Activated naive CD4-positive, alpha-beta T cell treated with anti-CD3 and anti-CD28 coated beads, Interleukin-2, amount 50 U/mL, for 24 hours (primary cell): Measurements from ENCODE around the gene ALG13.
"Not testable (repeated sequence)": the region's sequence is repeated elsewhere in the genome, so short reads cannot be mapped to it uniquely, and the experiment has no call there.

ENCODE experiments used
- H3K27ac Mint-ChIP-seq: one replicate; pipeline ENCODE4 v1.8.0; 2021; ENCODE audit warnings: mild to moderate bottlenecking, mixed read lengths
- H3K27me3 Mint-ChIP-seq: one replicate; pipeline ENCODE4 v1.8.0; 2021; ENCODE audit warnings: mixed read lengths
- H3K36me3 Mint-ChIP-seq: one replicate; pipeline ENCODE4 v1.8.0; 2021; ENCODE audit warnings: mixed read lengths
- H3K4me1 Mint-ChIP-seq: one replicate; pipeline ENCODE4 v1.8.0; 2021; ENCODE audit warnings: mixed read lengths
- H3K4me3 Mint-ChIP-seq: one replicate; pipeline ENCODE4 v1.8.0; 2021; ENCODE audit warnings: mild to moderate bottlenecking, mixed read lengths
- H3K9me3 Mint-ChIP-seq: one replicate; pipeline ENCODE4 v1.8.0; 2021; ENCODE audit warnings: mixed read lengths

ALG13 gene

DNA sequence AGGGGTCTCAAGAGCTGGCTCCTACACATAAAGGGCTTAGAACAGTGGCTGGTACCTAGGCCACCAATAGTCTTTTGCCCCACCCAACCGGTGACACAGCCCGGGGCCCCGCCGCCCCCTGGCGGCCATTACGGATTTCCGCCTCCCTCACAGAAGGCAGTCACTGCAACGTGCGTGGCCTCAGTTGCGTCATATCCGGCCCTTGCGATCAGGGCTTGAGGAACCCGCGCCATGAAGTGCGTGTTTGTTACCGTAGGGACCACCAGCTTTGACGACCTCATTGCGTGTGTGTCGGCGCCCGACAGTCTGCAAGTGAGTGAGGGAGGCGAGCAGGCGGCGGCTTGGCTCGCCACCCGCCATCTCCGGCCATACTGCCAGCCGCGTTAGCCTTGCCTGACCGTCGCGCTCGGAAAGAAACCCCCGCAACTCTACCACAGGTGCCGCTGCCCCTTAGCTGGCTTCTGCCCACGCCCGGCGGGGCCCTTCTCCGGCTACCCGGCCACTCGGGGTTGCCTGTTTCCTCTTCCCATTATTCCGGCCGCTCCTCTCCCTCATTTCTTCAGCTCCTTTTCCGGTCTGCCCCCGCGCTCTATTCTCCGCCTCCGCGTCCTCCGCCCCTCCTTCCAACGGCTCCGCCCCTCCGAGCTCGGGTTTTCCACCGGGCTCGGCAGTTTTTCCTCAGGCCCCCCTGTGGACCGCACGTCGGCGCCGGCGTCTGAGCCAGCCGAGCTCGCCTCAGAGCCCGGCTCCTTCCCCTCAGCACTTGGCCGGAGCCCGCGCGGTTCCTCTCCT is at the start of gene ALG13:
Gene ALG13 (plus strand): TSS at position 183 of the 792 bp plus-strand sequence. CDS start 49 bp downstream, at position 232.
- H3K9me3 Mint-ChIP-seq: no peaks in the 10 kb centered on the region
- H3K27me3 Mint-ChIP-seq: no peaks in the 10 kb centered on the region
- peak within 1 kb of the TSS; percentile 98 for H3K27ac Mint-ChIP-seq
- peaks cover 32% of the 10 kb centered on the region for H3K4me1 Mint-ChIP-seq
- H3K4me3 Mint-ChIP-seq: peak within 1 kb of the TSS; percentile 92
- H3K36me3 Mint-ChIP-seq: peaks cover 12% of the 10 kb centered on the region

DNA sequence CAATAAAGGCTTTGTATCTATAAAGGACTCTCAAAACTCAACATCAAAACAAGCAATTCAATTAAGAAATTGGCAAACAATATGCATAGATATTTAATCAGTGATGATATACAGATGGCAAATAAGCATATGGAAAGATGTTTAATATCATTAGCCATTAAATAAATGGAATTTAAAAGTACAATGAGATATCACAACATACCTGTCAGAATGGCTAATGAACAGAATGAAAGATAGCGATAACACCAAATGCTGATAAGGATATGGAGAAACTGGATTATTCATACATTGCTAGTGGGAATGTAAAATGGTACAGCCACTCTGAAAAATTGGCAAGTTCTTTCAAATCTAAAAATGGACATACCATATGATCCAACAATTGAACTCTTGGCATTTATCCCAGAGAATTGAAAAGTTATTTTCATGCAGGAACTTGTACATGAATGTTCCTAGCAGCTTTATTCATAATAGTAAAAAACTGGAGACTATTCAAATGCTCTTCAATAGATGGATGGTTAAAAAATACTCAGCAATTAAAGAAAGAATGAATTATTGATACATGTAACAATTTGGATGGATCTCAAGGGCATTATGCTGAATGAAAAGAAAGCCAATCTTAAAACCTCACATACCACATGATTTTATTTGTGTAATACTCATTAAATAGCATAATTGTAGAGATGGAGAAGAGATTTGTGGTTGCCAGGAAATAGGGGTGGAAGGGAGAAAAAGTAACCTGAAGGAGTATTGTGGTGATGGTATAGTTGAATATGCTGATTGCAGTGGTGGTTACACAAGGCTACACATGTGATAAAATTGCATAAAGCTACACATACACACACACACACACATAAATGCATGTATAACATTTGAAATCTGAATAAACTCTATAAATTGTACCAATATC is 45.9 kb upstream of the ALG13 start:
- no peaks in the 10 kb centered on the region for H3K27me3 Mint-ChIP-seq
- no peak overlapping the region for H3K4me3 Mint-ChIP-seq
- no peaks in the 10 kb centered on the region for H3K36me3 Mint-ChIP-seq
- H3K9me3 Mint-ChIP-seq: no peaks in the 10 kb centered on the region
- H3K27ac Mint-ChIP-seq: no peak overlapping the region
- H3K4me1 Mint-ChIP-seq: no peaks in the 10 kb centered on the region

GRCh38 chrX:111641969-111642368 is 39.0 kb upstream of the ALG13 start:
- Mint-ChIP-seq H3K27me3 (no peaks in the 10 kb centered on the region), H3K9me3 (no peaks in the 10 kb centered on the region), H3K4me3 (no peak overlapping the region), H3K36me3 (no peaks in the 10 kb centered on the region), H3K4me1 (no peaks in the 10 kb centered on the region), H3K27ac (no peak overlapping the region)

DNA sequence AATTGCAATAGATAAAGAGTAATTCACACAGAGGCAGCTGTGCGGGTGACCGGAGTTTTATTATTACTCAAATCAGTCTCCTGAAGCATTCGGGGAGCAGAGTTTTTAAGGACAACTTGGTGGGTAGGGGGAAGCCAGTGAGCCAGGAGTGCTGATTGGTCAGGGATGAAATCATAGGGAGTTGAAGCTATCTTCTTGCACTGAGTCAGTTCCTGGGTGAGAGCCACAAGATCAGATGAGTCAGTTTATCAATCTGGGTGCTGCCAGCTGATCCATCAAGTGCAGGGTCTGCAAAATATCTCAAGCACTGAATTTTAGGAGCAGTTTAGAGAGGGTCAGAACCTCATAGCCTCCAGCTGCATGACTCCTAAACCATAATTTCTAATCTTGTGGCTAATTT is 35.8 kb upstream of the ALG13 start:
- not testable (repeated sequence) for H3K27me3 Mint-ChIP-seq, H3K27ac Mint-ChIP-seq, H3K9me3 Mint-ChIP-seq, H3K4me3 Mint-ChIP-seq, H3K4me1 Mint-ChIP-seq, H3K36me3 Mint-ChIP-seq

DNA sequence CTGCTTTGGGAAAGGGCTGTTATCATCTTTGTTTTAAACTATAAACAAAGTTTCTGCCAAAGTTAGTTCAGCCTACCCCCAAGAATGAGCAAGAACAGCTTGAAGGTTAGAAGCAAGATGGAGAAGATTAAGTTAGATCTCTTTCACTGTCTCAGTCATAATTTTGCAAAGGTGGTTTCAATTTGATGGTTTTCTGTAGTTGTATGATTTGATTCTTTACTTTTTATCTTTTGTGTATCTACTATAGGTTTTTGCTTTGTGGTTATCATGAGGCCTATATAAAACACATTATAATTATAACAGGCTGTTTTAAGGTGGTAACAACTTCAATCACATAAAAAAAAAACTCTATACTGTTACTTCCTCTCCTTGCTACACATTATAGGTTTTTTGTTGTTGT is 35.4 kb upstream of the ALG13 start:
- H3K27ac Mint-ChIP-seq: no peak overlapping the region
- no peaks in the 10 kb centered on the region for H3K27me3 Mint-ChIP-seq
- no peaks in the 10 kb centered on the region for H3K4me1 Mint-ChIP-seq
- peaks cover 1% of the 10 kb centered on the region for H3K36me3 Mint-ChIP-seq
- H3K4me3 Mint-ChIP-seq: no peak overlapping the region
- no peaks in the 10 kb centered on the region for H3K9me3 Mint-ChIP-seq

DNA sequence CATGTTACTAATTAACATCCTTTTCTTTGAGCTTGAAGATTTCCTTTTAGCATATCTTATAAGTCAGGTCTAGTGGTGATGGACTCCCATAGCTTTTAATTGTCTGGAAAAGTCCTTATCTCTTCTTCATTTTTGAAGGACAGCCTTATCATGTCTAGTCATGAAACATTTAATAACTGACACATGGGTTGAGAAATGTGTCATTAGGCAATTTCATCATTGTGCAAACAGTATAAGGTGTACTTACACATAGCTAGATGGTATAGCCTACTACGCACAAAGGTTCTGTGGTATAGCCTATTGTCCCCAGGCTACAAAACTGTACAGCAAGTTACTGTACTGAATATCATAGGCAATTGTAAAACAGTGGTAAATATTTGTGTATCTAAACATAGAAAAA is 34.5 kb upstream of the ALG13 start:
- Mint-ChIP-seq H3K27me3 (no peaks in the 10 kb centered on the region), H3K9me3 (no peaks in the 10 kb centered on the region), H3K36me3 (peaks cover 1% of the 10 kb centered on the region), H3K27ac (no peak overlapping the region), H3K4me3 (no peak overlapping the region), H3K4me1 (no peaks in the 10 kb centered on the region)

- Mint-ChIP-seq H3K27ac (no peak overlapping the region), H3K27me3 (no peaks in the 10 kb centered on the region), H3K9me3 (no peaks in the 10 kb centered on the region), H3K36me3 (peaks cover 1% of the 10 kb centered on the region), H3K4me1 (no peaks in the 10 kb centered on the region), H3K4me3 (no peak overlapping the region)
These were observed 32.2 kb upstream of the ALG13 start for GRCh38 chrX:111648802-111649201.

DNA sequence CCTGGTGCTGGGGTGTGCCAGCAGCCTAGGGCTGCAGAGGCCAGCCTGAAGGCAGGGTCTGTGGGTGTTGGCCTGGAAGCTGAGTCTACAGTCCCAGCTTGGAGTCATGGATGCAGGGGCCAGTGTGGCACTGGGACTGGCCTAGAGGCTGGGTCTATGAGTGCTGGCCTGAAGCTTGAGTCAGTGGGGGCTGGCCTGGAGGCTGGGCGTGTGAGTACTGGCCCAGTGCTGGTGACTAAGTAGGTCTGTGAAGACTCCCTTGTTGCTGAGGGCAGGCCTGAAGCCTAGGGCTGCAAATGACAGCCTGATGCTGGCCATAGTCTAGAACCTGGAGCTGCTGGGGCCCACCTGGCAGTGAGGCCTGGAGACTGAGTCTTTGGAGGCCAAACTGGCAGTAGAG is 31.3 kb upstream of the ALG13 start:
- Mint-ChIP-seq H3K4me1 (no peaks in the 10 kb centered on the region), H3K4me3 (no peak overlapping the region), H3K27ac (no peak overlapping the region), H3K36me3 (peaks cover 1% of the 10 kb centered on the region), H3K27me3 (no peaks in the 10 kb centered on the region), H3K9me3 (no peaks in the 10 kb centered on the region)

GRCh38 chrX:111650845-111651244 is 30.1 kb upstream of the ALG13 start:
- H3K4me1 Mint-ChIP-seq: no peaks in the 10 kb centered on the region
- no peaks in the 10 kb centered on the region for H3K27me3 Mint-ChIP-seq
- peaks cover 1% of the 10 kb centered on the region for H3K36me3 Mint-ChIP-seq
- no peaks in the 10 kb centered on the region for H3K9me3 Mint-ChIP-seq
- H3K4me3 Mint-ChIP-seq: no peak overlapping the region
- H3K27ac Mint-ChIP-seq: no peak overlapping the region

DNA sequence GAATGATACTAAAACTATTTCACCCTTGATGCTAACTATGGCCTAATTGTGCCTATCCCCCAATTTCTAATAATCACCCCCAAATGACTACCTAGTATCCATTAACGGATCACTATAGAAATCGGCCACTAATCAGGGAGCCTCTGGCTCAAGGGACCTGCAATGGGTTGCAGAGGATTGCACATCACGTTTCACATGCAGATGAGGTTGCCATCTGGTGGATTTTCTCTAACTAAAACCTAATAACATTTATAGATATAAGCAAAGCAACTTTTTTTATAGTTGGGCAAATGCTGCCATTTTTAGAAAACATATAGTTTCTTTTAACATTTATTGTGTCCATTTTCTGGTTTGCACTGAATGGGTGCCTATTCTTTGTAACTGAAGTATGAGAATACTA is 28.3 kb upstream of the ALG13 start:
- Mint-ChIP-seq H3K9me3 (no peaks in the 10 kb centered on the region), H3K4me3 (no peak overlapping the region), H3K27me3 (no peaks in the 10 kb centered on the region), H3K27ac (no peak overlapping the region), H3K36me3 (no peaks in the 10 kb centered on the region), H3K4me1 (no peaks in the 10 kb centered on the region)

DNA sequence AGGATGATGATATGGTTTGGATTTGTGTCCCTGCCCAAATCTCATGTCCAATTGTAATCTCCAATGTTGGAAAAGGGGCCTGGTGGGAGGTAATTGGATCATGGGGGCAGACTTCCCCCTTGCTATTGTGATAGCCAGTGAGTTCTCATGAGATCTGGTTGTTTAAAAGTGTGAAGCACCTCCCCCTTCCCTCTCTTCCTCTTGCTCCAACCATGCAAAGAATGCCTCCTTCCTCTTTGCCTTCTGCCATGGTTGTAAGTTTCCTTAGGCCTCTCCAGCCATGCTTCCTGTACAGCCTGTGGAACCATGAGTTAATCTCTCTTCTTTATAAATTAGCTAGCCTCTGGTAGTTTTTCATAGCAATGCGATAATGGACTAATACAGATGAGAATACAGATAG is 19.7 kb upstream of the ALG13 start:
- Mint-ChIP-seq H3K9me3 (no peaks in the 10 kb centered on the region), H3K36me3 (no peaks in the 10 kb centered on the region), H3K27me3 (peaks cover 2% of the 10 kb centered on the region), H3K27ac (no peak overlapping the region), H3K4me1 (no peaks in the 10 kb centered on the region), H3K4me3 (no peak overlapping the region)

DNA sequence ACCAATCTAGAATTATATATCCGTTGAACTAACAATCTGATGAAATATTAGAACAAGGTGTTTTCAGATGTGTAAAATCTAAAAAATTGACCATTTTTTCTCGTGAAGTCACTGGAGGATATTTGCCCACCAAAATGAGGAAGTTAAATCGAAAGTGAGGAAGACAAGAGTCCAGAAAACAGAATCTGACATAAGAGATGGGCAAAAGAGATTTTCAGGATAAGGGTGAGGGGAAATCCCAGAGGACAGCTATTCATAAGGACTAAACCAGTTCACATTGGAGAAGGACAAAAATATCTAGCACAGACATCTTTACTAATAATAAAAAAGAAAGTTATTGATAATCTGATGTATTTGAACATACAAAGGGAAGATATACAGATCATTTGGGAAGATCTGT is 18.7 kb upstream of the ALG13 start:
- Mint-ChIP-seq H3K4me3 (no peak overlapping the region), H3K27me3 (peaks cover 2% of the 10 kb centered on the region), H3K9me3 (no peaks in the 10 kb centered on the region), H3K4me1 (no peaks in the 10 kb centered on the region), H3K36me3 (no peaks in the 10 kb centered on the region), H3K27ac (no peak overlapping the region)

DNA sequence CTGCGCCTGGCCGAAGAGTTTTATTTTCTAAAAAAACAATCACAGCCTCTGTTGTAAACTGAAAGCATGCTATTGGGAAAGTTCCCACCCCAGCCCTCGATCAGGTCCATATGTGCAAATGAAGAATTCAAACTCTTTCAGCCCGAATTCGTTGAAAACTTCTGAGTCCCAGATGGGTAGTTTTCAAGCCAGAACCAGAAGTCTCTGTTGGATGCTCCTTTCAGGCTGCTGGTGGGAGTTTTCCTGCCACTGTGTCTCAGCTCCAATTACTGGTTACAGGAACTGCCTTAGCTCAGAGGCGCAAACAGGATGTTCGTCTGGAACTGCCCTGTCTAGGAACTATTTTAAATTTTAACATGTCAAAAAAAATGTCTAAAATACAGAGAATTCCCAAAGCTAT is 9.3 kb upstream of the ALG13 start:
- Mint-ChIP-seq H3K36me3 (no peaks in the 10 kb centered on the region), H3K4me1 (no peaks in the 10 kb centered on the region), H3K9me3 (no peaks in the 10 kb centered on the region), H3K27me3 (no peaks in the 10 kb centered on the region), H3K27ac (no peak overlapping the region), H3K4me3 (no peak overlapping the region)

DNA sequence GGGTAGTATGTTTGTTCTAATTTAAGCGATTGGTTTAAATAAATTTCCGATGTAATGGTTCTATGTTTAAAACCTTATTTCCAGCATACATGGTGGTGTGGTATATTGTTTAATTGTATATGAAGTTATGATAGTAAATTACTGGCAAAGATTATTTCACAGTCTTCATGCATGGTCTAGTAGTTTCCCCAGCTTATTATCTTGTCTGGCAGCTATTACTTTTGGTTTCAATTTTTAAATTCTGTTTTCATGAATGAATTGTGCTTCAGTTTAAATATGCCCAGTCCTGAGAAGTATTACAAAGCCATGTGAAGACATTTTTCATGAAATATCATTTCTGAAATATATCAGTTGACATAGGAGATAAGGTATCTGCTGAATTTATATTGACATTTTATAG is 6.3 kb downstream of the ALG13 start:
- H3K4me3 Mint-ChIP-seq: no peak overlapping the region
- H3K9me3 Mint-ChIP-seq: no peaks in the 10 kb centered on the region
- H3K27ac Mint-ChIP-seq: peak overlapping the region; percentile 30
- H3K36me3 Mint-ChIP-seq: peaks cover 21% of the 10 kb centered on the region
- H3K4me1 Mint-ChIP-seq: peaks cover 43% of the 10 kb centered on the region
- no peaks in the 10 kb centered on the region for H3K27me3 Mint-ChIP-seq

DNA sequence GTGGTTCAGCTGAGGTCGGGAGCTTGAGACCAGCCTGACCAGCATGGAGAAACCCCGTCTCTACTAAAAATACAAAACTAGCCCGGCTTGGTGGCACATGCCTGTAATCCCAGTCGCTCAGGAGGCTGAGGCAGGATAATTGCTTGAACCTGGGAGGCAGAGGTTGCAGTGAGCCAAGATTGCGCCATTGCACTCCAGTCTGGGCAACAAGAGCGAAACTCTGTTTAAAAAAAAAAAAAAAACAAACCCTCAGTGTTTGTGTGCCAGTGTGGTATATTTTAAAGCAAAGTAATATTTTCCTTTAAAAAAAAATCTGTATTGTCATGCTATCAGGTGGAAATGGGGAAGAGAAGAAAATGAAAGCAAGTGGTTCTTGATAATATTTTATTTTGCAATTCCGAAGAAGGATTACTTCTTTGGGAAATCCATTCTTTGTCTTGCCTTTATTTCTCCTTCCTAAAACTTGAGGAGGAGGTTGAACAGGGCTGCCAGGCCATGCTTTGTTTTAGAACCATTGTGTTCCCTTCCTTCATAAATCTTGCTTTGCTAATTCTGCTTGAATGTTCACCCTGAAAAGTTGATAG is 14.4 kb downstream of the ALG13 start:
- H3K27ac Mint-ChIP-seq: no peak overlapping the region
- peaks cover 10% of the 10 kb centered on the region for H3K36me3 Mint-ChIP-seq
- peaks cover 19% of the 10 kb centered on the region for H3K4me1 Mint-ChIP-seq
- no peak overlapping the region for H3K4me3 Mint-ChIP-seq
- no peaks in the 10 kb centered on the region for H3K27me3 Mint-ChIP-seq
- no peaks in the 10 kb centered on the region for H3K9me3 Mint-ChIP-seq
